Tibial artery (tissue), 4 donors: ENCODE measurements around the gene ANKS4B.
"Not testable (repeated sequence)": the region's sequence is repeated elsewhere in the genome, so short reads cannot be mapped to it uniquely, and the experiment has no call there.

Experiments
- DNase-seq, 2 donors: peaks; one replicate each; pipeline ENCODE4 v3.0.0-alpha.2; 2019
- H3K27ac ChIP-seq, 2 donors: fragments of 200-600 bp; sonication (generic) in 1 of 2; 1 replicate in 1 of 2; 2 replicates in 1 of 2; pipeline ENCODE4 v1.5.1; 2018 to 2019; ENCODE audit warnings: mild to moderate bottlenecking in 1 of 2
- H3K27me3 ChIP-seq, 2 donors: fragments of 200-600 bp; sonication (generic) in 1 of 2; one replicate each; pipeline versions ENCODE4 v1.5.1 to v1.6.0; 2016 to 2019
- H3K36me3 ChIP-seq, 3 donors: fragments of 200-600 bp; sonication (generic) in 2 of 3; one replicate each; pipeline ENCODE4 v1.5.1; 2016 to 2019; ENCODE audit warnings: mild to moderate bottlenecking in 2 of 3
- H3K4me1 ChIP-seq, 4 donors: fragments of 200-600 bp; sonication (generic) in 2 of 4; 1 replicate in 3 of 4; 2 replicates in 1 of 4; pipeline ENCODE4 v1.5.1; 2016 to 2019
- H3K4me3 ChIP-seq, 2 donors: fragments of 200-600 bp; sonication (generic) in 1 of 2; 1 replicate in 1 of 2; 2 replicates in 1 of 2; pipeline ENCODE4 v1.5.1; 2018 to 2019; ENCODE audit warnings: mild to moderate bottlenecking in 2 of 2
- H3K9me3 ChIP-seq, 3 donors: fragments of 200-600 bp; sonication (generic) in 1 of 3; one replicate each; pipeline ENCODE4 v1.5.1; 2016 to 2019
- intact Hi-C: fragments of 100-400 bp; cut with DNase I; formaldehyde crosslinking; loops from one replicate; pipeline ENCODE4 v1.15.0; 2023; ENCODE audit warnings: low total_unique reads
- TF ChIP-seq, protein P1 (sequence below), 2 experiments: fragments of 200-600 bp in 1 of 2; fragments of 450-650 bp in 1 of 2; IDR thresholded peaks; one replicate each; pipeline ENCODE4 v1.5.1; 2017 to 2019; ENCODE audit warnings: antibody characterized with exemption in 2 of 2, mild to moderate bottlenecking in 1 of 2, moderate library complexity in 1 of 2

ANKS4B gene

DNA sequence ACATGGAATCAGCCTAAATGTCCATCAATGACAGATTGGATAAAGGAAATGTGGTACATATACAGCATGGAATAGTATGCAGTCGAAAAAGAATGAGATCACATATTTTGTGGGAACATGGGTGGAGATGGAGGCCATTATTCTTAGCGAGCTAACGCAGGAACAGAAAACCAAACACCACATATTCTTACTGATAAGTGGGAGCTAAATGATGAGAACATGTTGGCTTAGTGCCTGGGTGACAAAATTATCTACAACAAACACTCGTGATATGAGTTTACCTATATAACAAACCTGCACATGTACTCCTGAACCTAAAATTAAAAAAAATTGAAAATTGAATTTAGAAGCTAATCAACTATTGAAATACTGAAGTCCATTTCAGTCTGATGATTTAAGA is 6.1 kb downstream of the ANKS4B start:
- Histone ChIP-seq H3K36me3 (no peaks in the 10 kb centered on the region), H3K9me3 (no peaks in the 10 kb centered on the region), H3K27ac (no peak overlapping the region), H3K27me3 (peaks cover 0 to 7% of the 10 kb centered on the region in 2 donors), H3K4me1 (peaks cover 0 to 2% (median 0%) of the 10 kb centered on the region in 4 donors), H3K4me3 (no peak overlapping the region)
- intact Hi-C loops, result no loop called here
- TF ChIP-seq, protein P1, sequence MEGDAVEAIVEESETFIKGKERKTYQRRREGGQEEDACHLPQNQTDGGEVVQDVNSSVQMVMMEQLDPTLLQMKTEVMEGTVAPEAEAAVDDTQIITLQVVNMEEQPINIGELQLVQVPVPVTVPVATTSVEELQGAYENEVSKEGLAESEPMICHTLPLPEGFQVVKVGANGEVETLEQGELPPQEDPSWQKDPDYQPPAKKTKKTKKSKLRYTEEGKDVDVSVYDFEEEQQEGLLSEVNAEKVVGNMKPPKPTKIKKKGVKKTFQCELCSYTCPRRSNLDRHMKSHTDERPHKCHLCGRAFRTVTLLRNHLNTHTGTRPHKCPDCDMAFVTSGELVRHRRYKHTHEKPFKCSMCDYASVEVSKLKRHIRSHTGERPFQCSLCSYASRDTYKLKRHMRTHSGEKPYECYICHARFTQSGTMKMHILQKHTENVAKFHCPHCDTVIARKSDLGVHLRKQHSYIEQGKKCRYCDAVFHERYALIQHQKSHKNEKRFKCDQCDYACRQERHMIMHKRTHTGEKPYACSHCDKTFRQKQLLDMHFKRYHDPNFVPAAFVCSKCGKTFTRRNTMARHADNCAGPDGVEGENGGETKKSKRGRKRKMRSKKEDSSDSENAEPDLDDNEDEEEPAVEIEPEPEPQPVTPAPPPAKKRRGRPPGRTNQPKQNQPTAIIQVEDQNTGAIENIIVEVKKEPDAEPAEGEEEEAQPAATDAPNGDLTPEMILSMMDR (IDR thresholded peaks at IDR 0.05), result no peak
- DNase-seq, result no peak

DNA sequence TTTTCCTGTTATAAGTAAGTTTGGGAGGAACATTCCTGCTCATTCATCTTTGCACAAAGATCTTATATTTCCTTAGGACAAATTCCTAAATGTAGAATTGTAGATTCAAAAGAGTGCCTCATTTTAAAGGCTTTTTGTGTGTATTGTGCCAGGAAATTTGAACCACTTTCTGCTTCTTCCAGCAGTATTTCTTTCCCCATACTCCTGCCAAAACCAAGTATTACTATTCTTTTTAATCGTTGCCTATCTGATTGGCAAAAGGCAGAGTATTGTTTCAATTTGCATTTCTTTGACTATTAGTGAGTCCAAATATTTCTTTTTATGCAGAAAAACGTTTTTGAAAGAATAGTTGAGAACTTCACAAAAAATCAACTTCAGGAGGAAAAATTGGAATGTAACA is 9.3 kb downstream of the ANKS4B start:
- H3K27ac ChIP-seq, result no peak overlapping the region
- H3K36me3 ChIP-seq, result no peaks in the 10 kb centered on the region
- no peaks in the 10 kb centered on the region for H3K9me3 ChIP-seq
- no peak for DNase-seq
- H3K4me3 ChIP-seq, result no peak overlapping the region
- H3K27me3 ChIP-seq, result peaks cover 0 to 7% of the 10 kb centered on the region in 2 donors
- TF ChIP-seq, protein P1 (IDR thresholded peaks at IDR 0.05), result no peak
- peaks cover 0 to 7% (median 0%) of the 10 kb centered on the region in 4 donors for H3K4me1 ChIP-seq
- intact Hi-C loops, result no loop called here

DNA sequence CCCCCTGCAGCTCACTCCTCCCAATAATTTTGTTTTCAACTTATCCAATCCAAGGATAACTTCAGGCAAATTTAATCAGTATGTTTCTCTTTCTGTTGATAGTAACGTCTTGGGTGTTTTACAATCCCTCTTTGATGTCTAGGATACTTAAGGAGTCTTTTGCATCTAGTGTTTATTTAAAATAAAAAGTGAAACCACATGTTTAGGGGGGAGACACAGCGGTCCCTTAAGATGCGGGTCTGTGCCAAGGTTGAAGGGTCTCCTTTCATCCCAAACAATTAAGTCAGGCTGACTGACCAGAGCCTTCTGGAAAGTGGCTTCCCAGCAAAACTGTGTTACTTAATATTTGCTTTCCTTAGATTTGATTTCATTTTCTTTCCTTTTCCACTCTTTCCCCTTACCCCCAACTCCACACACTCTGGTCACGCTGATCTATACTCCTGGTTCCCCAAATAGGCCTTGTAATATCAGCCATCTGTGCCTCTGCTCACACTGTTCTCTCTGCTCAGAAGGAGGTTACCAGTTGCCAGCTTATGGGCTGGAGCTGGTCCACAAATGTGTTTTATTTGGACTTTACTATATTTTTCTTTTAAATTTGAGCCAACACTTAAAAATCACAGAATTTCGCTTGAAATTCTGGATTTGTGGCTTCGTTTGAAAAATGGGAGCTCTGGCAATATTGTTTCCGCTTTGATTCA is 11.2 kb downstream of the ANKS4B start:
- peaks cover 0 to 7% (median 0%) of the 10 kb centered on the region in 4 donors for H3K4me1 ChIP-seq
- no peak overlapping the region for H3K27ac ChIP-seq
- no peaks in the 10 kb centered on the region for H3K36me3 ChIP-seq
- no peaks in the 10 kb centered on the region for H3K9me3 ChIP-seq
- peaks cover 0 to 7% of the 10 kb centered on the region in 2 donors for H3K27me3 ChIP-seq
- TF ChIP-seq, protein P1 (IDR thresholded peaks at IDR 0.05), result no peak
- no peak for DNase-seq
- intact Hi-C loops, result no loop called here
- no peak overlapping the region for H3K4me3 ChIP-seq

GRCh38 chr16:21248179-21248578 is 14.7 kb downstream of the ANKS4B start:
- H3K9me3 ChIP-seq, DNase-seq, H3K4me1 ChIP-seq, H3K4me3 ChIP-seq, intact Hi-C loops, H3K36me3 ChIP-seq, H3K27ac ChIP-seq: not testable (repeated sequence)
- peaks cover 0 to 12% of the 10 kb centered on the region in 2 donors for H3K27me3 ChIP-seq

GRCh38 chr16:21250072-21250923 is 16.8 kb downstream of the ANKS4B start:
- intact Hi-C loops, result no loop called here
- no peaks in the 10 kb centered on the region for H3K4me1 ChIP-seq

More at GRCh38 chr16:21250072-21250923, 16.8 kb downstream of the ANKS4B start:
- TF ChIP-seq, protein P1 (IDR thresholded peaks at IDR 0.05), result no peak
- Histone ChIP-seq H3K36me3 (no peaks in the 10 kb centered on the region), H3K27me3 (peaks cover 0 to 12% of the 10 kb centered on the region in 2 donors), H3K27ac (no peak overlapping the region), H3K9me3 (no peaks in the 10 kb centered on the region), H3K4me3 (no peak overlapping the region)
- no peak for DNase-seq
